Loucy (cell line): ENCODE measurements around the gene COPE.

Source experiments
- EZH2phosphoT487 ChIP-seq: fragments of 200-600 bp; IDR thresholded peaks from 2 replicates; pipeline ENCODE4 v1.6.1; 2018; ENCODE audit warnings: antibody characterized with exemption, mild to moderate bottlenecking, moderate library complexity, borderline replicate concordance
- TF ChIP-seq, protein P1 (sequence below): fragments of 200-600 bp; sonication (generic); conservative IDR thresholded peaks from 2 replicates; pipeline ENCODE4 v1.5.1; 2014; ENCODE audit warnings: mild to moderate bottlenecking, antibody characterized with exemption, low read length

DNA sequence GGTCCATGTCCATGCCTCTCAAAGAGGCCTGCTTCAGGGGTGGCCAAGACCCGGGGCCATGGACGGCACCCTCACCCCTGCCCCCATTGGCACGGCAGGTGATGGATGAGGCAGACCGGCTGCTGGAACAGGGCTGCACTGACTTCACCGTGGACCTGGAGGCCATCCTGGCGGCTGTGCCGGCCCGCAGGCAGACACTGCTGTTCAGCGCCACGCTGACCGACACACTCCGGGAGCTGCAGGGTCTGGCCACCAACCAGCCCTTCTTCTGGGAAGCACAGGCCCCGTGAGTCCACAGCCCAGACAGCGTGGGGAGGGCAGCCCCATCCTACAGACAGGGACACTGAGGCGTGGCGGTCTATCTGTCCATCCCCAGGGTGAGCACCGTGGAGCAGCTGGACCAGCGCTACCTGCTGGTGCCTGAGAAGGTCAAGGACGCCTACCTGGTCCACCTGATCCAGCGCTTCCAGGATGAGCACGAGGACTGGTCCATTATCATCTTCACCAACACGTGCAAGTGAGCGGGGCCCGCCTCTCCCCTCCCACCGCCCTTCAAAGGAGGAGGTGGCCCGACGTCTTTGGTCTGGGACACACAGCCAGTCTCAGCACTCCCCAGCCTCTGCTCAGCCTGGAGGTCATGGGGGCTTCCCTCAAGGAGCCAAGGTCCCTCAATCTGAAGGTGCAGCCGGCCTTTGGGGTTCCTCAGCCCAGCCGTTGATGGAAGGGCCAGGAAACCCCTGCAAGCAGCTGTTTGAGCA is 3.2 kb upstream of the COPE start:
- TF ChIP-seq, protein P1, sequence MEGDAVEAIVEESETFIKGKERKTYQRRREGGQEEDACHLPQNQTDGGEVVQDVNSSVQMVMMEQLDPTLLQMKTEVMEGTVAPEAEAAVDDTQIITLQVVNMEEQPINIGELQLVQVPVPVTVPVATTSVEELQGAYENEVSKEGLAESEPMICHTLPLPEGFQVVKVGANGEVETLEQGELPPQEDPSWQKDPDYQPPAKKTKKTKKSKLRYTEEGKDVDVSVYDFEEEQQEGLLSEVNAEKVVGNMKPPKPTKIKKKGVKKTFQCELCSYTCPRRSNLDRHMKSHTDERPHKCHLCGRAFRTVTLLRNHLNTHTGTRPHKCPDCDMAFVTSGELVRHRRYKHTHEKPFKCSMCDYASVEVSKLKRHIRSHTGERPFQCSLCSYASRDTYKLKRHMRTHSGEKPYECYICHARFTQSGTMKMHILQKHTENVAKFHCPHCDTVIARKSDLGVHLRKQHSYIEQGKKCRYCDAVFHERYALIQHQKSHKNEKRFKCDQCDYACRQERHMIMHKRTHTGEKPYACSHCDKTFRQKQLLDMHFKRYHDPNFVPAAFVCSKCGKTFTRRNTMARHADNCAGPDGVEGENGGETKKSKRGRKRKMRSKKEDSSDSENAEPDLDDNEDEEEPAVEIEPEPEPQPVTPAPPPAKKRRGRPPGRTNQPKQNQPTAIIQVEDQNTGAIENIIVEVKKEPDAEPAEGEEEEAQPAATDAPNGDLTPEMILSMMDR, result no peak
- TF ChIP-seq EZH2phosphoT487, result no peak
